HUES64 (cell line): ENCODE measurements around the gene METRNL.

Experiments used
- H3K27ac ChIP-seq: 2 replicates; pipeline ENCODE4 v1.7.0; 2013; ENCODE audit warnings: low read depth, low read length, inconsistent platforms
- H3K27me3 ChIP-seq: 2 replicates; pipeline ENCODE4 v1.6.1; 2013; ENCODE audit warnings: mild to moderate bottlenecking, low read length; ENCODE audit not compliant: insufficient read depth
- H3K36me3 ChIP-seq: 2 replicates; pipeline ENCODE4 v1.6.1; 2013; ENCODE audit warnings: mild to moderate bottlenecking, low read length; ENCODE audit not compliant: insufficient read depth
- H3K4me1 ChIP-seq: 2 replicates; pipeline ENCODE4 v1.6.1; 2013; ENCODE audit warnings: mild to moderate bottlenecking, low read length, moderate library complexity; ENCODE audit not compliant: insufficient read depth
- H3K4me3 ChIP-seq: 2 replicates; pipeline ENCODE4 v1.5.1; 2013; ENCODE audit warnings: mild to moderate bottlenecking, low read length, moderate library complexity
- H3K9ac ChIP-seq: 2 replicates; pipeline ENCODE4 v1.6.1; 2013; ENCODE audit warnings: mild to moderate bottlenecking, low read depth, low read length
- H3K9me3 ChIP-seq: 2 replicates; pipeline ENCODE4 v1.6.1; 2013; ENCODE audit warnings: low read depth, low read length; ENCODE audit not compliant: insufficient read depth
- WGBS: fragments of 150-250, 120-280 bp; methylation state at CpG from one replicate; pipeline ENCODE4 v1.1.7; 2013; ENCODE audit warnings: missing lambda C conversion rate; 5-methylcytosine and 5-hydroxymethylcytosine counted together

The METRNL gene

GRCh38 chr17:83089328-83090132 is 10.1 kb downstream of the METRNL start:
- Histone ChIP-seq H3K9me3 (no peaks in the 10 kb centered on the region), H3K27ac (no peak overlapping the region), H3K36me3 (peaks cover 5% of the 10 kb centered on the region; the same call in 1 of the 2 replicates), H3K27me3 (no peaks in the 10 kb centered on the region), H3K9ac (no peak overlapping the region), H3K4me1 (no peaks in the 10 kb centered on the region), H3K4me3 (no peak overlapping the region)
- WGBS, result 89% methylated on average over 47 of the region's 47 CpGs

DNA sequence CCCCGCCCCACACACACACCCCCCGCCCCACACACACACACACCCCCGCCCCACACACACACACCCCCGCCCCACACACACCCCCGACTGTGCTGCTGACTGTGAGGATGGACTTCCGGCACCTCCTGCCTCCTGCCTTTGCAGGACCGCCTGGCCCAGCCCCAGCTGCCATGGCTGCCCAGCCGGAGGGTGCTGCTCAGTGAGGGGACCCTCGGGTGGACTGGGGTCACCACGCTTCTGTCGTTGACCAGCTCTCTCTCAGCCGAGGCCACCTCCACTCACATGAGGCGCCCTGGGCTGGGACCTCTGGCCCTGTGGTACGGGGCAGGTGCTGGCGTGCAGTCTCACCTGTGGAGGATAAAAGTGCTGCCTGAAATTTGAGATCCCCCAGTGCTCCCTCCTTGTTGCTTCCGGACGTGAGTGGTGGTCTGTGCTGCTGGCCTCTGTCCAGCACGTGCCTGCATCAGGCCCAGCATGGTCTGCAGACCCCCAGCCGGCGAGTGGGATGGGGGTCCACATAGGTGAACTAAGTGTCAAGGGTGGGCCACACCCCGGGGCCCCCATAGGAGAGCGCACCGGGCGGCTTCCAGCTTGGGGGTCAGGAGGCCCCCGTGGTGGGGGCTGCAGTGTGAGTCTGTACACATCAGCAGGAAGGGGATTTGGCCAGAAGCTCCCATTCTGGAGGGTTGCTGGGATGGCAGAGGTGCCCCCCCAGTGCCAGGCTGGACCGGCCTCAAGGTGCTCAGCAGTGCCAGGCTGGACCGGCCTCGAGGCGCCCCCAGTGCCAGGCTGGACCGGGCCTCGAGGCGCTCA is 11.2 kb downstream of the METRNL start:
- Histone ChIP-seq H3K27me3 (no peaks in the 10 kb centered on the region), H3K4me3 (no peak overlapping the region), H3K36me3 (peaks cover 16% of the 10 kb centered on the region), H3K27ac (no peak overlapping the region), H3K9me3 (no peaks in the 10 kb centered on the region), H3K9ac (no peak overlapping the region), H3K4me1 (no peaks in the 10 kb centered on the region)
- 89% methylated on average over 29 of the region's 32 CpGs for WGBS

GRCh38 chr17:83091257-83092141 is 12.1 kb downstream of the METRNL start:
- Histone ChIP-seq H3K27me3 (no peaks in the 10 kb centered on the region), H3K27ac (no peak overlapping the region), H3K36me3 (peaks cover 24% of the 10 kb centered on the region), H3K9me3 (no peaks in the 10 kb centered on the region), H3K4me1 (no peaks in the 10 kb centered on the region), H3K9ac (no peak overlapping the region), H3K4me3 (no peak overlapping the region)
- 94% methylated on average over 35 of the region's 35 CpGs for WGBS

- WGBS, result 94% methylated on average over 22 of the region's 26 CpGs
Measured at GRCh38 chr17:83092186-83092585, 12.8 kb downstream of the METRNL start.

DNA sequence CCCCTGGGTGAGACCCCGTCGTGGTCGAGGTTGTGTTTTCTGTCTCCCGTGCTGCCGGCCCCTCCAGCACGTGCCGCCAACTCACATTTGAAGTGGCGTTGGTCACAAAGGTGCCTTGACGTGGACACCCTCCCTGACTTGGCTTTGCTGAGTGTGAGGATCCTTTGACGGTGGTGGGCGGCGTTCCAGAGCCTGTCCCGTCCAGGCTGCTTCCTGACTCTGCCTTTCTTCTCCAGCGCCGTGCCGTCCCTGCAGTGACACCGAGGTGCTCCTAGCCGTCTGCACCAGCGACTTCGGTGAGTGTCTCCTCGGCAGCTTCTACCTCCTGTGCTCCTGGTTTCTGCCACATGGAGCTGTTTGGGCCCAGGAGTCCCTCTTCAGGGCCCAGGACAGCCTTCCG is 13.5 kb downstream of the METRNL start:
- Histone ChIP-seq H3K9ac (no peak overlapping the region), H3K27ac (no peak overlapping the region), H3K9me3 (no peaks in the 10 kb centered on the region), H3K4me1 (no peaks in the 10 kb centered on the region), H3K4me3 (no peak overlapping the region), H3K27me3 (no peaks in the 10 kb centered on the region), H3K36me3 (peaks cover 25% of the 10 kb centered on the region)
- 93% methylated on average over 22 of the region's 22 CpGs for WGBS

More at GRCh38 chr17:83092186-83092585, 12.8 kb downstream of the METRNL start:
- H3K27me3 ChIP-seq, result no peaks in the 10 kb centered on the region
- H3K9ac ChIP-seq, result no peak overlapping the region
- H3K9me3 ChIP-seq, result no peaks in the 10 kb centered on the region
- no peak overlapping the region for H3K4me3 ChIP-seq
- peaks cover 27% of the 10 kb centered on the region for H3K36me3 ChIP-seq
- H3K27ac ChIP-seq, result no peak overlapping the region
- H3K4me1 ChIP-seq, result no peaks in the 10 kb centered on the region

- no peaks in the 10 kb centered on the region for H3K9me3 ChIP-seq
- H3K9ac ChIP-seq, result no peak overlapping the region
- 94% methylated on average over 14 of the region's 14 CpGs for WGBS
- H3K27me3 ChIP-seq, result no peaks in the 10 kb centered on the region
- no peak overlapping the region for H3K4me3 ChIP-seq
- H3K36me3 ChIP-seq, result peaks cover 25% of the 10 kb centered on the region
- no peaks in the 10 kb centered on the region for H3K4me1 ChIP-seq
- H3K27ac ChIP-seq, result no peak overlapping the region
Measured at GRCh38 chr17:83093506-83093905, 14.1 kb downstream of the METRNL start.

DNA sequence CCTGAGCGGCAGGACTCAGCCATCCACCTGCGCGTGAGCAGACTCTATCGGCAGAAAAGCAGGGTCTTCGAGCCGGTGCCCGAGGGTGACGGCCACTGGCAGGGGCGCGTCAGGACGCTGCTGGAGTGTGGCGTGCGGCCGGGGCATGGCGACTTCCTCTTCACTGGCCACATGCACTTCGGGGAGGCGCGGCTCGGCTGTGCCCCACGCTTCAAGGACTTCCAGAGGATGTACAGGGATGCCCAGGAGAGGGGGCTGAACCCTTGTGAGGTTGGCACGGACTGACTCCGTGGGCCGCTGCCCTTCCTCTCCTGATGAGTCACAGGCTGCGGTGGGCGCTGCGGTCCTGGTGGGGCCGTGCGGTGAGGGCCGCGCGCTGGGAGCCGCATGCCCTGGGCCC is 14.9 kb downstream of the METRNL start:
- 97% methylated on average over 32 of the region's 32 CpGs for WGBS
- Histone ChIP-seq H3K27ac (no peak overlapping the region), H3K9me3 (no peaks in the 10 kb centered on the region), H3K27me3 (no peaks in the 10 kb centered on the region), H3K9ac (no peak overlapping the region), H3K36me3 (peaks cover 25% of the 10 kb centered on the region), H3K4me3 (no peak overlapping the region), H3K4me1 (no peaks in the 10 kb centered on the region)

- 95% methylated on average over 23 of the region's 23 CpGs for WGBS
- Histone ChIP-seq H3K9me3 (no peaks in the 10 kb centered on the region), H3K4me3 (no peak overlapping the region), H3K27ac (no peak overlapping the region), H3K4me1 (no peaks in the 10 kb centered on the region), H3K27me3 (no peaks in the 10 kb centered on the region), H3K9ac (no peak overlapping the region), H3K36me3 (peaks cover 25% of the 10 kb centered on the region)
Measured at GRCh38 chr17:83095016-83095415, 15.6 kb downstream of the METRNL start.

- no peaks in the 10 kb centered on the region for H3K9me3 ChIP-seq
- no peak overlapping the region for H3K9ac ChIP-seq
- 94% methylated on average over 26 of the region's 26 CpGs for WGBS
- H3K4me3 ChIP-seq, result no peak overlapping the region
- no peaks in the 10 kb centered on the region for H3K4me1 ChIP-seq
- H3K27ac ChIP-seq, result no peak overlapping the region
- H3K27me3 ChIP-seq, result no peaks in the 10 kb centered on the region
- H3K36me3 ChIP-seq, result peaks cover 25% of the 10 kb centered on the region
Measured at GRCh38 chr17:83096401-83097224, 17.2 kb downstream of the METRNL start.

GRCh38 chr17:83097831-83098230 is 18.4 kb downstream of the METRNL start:
- H3K9ac ChIP-seq, result no peak overlapping the region
- no peaks in the 10 kb centered on the region for H3K9me3 ChIP-seq
- no peak overlapping the region for H3K4me3 ChIP-seq
- H3K4me1 ChIP-seq, result no peaks in the 10 kb centered on the region
- no peak overlapping the region for H3K27ac ChIP-seq
- H3K27me3 ChIP-seq, result no peaks in the 10 kb centered on the region
- H3K36me3 ChIP-seq, result peaks cover 25% of the 10 kb centered on the region
- WGBS, result 87% methylated on average over 14 of the region's 14 CpGs
